ENCODE results near the gene ZNF763. TPM values are rescaled to one million over a fixed set of nuclear protein-coding genes. Genes with fewer than 3 reads are reported as not detected.
A peak's percentile ranks its signal among the peaks of the same experiment; 100 is the strongest.
"Not testable (repeated sequence)": the region's sequence is repeated elsewhere in the genome, so short reads cannot be mapped to it uniquely, and the experiment has no call there.

ZNF763 gene
- total RNA-seq, 1 experiment from 2014 or later = 0.84 TPM

DNA sequence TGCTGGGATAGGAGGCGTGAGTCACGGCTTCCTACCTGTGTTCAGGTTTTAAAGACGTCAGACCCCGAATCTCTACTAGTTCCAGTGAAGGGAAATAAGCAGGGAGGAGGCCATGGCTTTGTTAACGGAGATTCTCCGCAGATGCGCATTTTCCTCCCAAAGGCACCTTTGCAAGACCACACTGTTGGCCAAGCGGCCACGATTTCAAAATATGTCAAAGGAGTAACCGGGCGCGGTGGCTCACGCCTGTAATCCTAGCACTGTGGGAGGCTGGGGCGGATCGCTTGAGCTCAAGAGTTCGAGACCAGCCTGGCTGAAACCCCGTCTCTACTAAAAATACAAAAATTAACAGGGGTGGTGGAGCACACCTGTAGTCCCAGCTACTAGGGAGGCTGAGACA is 21.9 kb downstream of the ZNF763 start:
- Histone ChIP-seq H3K4me3 (ENCODE audit: low read depth, low read length) (no peak overlapping the region), H3K4me1 (no peaks in the 10 kb centered on the region), H3K27me3 (replicated peaks; ENCODE audit: control insufficient read depth, insufficient read depth, low read length) (no peaks in the 10 kb centered on the region), H3K9me3 (peaks cover 9% of the 10 kb centered on the region; the same call in 1 of the 2 replicates), H3K36me3 (ENCODE audit: control insufficient read depth, insufficient read depth, low read length) (no peaks in the 10 kb centered on the region)
- Mint-ChIP-seq H3K36me3 (ENCODE audit: insufficient read depth, unreplicated experiment) (no peaks in the 10 kb centered on the region), H3K4me3 (ENCODE audit: unreplicated experiment) (peak overlapping the region; percentile 91), H3K4me1 (ENCODE audit: low read depth, unreplicated experiment) (peaks cover 8% of the 10 kb centered on the region), H3K27me3 (ENCODE audit: insufficient read depth, unreplicated experiment) (no peaks in the 10 kb centered on the region), H3K27ac (ENCODE audit: unreplicated experiment) (no peak overlapping the region), H3K9me3 (ENCODE audit: unreplicated experiment) (no peaks in the 10 kb centered on the region)
- DNase-seq = no peak
- TF ChIP-seq, protein P1, sequence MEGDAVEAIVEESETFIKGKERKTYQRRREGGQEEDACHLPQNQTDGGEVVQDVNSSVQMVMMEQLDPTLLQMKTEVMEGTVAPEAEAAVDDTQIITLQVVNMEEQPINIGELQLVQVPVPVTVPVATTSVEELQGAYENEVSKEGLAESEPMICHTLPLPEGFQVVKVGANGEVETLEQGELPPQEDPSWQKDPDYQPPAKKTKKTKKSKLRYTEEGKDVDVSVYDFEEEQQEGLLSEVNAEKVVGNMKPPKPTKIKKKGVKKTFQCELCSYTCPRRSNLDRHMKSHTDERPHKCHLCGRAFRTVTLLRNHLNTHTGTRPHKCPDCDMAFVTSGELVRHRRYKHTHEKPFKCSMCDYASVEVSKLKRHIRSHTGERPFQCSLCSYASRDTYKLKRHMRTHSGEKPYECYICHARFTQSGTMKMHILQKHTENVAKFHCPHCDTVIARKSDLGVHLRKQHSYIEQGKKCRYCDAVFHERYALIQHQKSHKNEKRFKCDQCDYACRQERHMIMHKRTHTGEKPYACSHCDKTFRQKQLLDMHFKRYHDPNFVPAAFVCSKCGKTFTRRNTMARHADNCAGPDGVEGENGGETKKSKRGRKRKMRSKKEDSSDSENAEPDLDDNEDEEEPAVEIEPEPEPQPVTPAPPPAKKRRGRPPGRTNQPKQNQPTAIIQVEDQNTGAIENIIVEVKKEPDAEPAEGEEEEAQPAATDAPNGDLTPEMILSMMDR (IDR thresholded peaks at IDR 0.05; ENCODE audit: insufficient read depth in 1 of 2, low read depth in 1 of 2, low read length in 1 of 2, severe bottlenecking in 1 of 2, unreplicated experiment in 1 of 2) = no peak
- CTCF ChIA-PET = interaction anchor here (0.9 to 1.3 kb wide), 3 partner anchors 104 to 327 kb away, joined by 4 to 7 read pairs (median 6); no protein-coding TSS in a partner anchor
- intact Hi-C loops (cut with micrococcal nuclease; ENCODE audit: unreplicated experiment) = no loop called here
- POLR2A ChIA-PET = interaction anchor here (0.6 kb wide), 2 partner anchors 101 to 176 kb away, joined by 4 to 6 read pairs; partner anchors contain the start of gene ZNF136
- BruUV-seq (replicated peaks) = no TSS peak

DNA sequence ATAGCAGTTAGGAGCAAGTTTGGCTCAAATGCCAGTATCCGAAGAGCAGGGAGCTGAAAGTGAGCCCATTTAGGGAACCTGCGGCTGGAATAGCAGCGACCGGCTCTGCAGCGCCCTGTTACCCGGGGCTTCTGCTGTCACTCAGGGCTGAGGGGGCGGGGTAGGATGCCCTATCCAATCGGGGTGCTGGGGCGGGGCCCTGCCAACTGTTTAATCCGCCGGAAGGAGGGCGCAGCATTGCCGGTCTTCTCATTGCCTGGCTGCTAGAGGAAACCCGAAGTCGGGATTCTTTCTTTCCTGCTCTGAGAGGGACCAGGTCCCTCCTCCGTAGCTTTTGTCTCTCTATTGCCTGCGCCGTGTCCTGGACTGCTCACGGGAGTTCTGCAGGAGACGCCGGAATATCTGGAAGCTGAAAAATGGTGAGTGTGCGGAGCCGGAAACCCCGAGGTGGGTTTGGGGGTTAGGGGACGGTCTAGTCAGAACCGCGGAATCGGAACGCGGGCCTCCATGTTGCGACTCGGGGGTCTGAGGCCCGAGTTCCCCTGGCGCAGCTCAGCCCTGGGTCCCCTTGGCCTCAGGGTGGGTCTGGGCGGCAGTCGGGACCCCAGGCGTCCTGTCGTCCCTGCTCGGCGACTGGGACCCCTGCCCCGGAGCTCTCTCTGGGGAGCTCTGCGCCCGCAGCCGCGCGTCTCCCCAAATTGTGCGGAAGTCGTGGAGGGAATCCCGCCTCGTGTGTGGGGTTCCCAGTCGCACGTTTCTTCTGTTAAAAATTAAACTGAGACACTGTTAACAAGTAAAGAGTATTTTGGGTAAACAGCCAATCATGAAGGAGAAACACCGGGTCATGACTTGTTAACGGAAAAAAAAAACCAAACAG is 22.8 kb downstream of the ZNF763 start:
- DNase-seq = peak; percentile 81 to 92
- H3K4me3 ChIP-seq (ENCODE audit: low read depth, low read length) = peak overlapping the region; percentile 71
- no peaks in the 10 kb centered on the region for H3K4me1 ChIP-seq
- BruUV-seq (replicated peaks) = TSS peak; percentile 86
- H3K27me3 ChIP-seq (replicated peaks; ENCODE audit: control insufficient read depth, insufficient read depth, low read length) = no peaks in the 10 kb centered on the region
- 0 out of 2 replicates have a peak, but pooled peaks cover 4% of the 10 kb centered on the region for H3K9me3 ChIP-seq
- ChIA-PET CTCF (interaction anchor here (0.7 to 3.5 kb wide), 7 partner anchors 19 to 328 kb away, joined by 3 to 37 read pairs (median 6); partner anchors contain the start of gene ZNF700), POLR2A (interaction anchor here (0.6 kb wide), 2 partner anchors 102 to 175 kb away, joined by 4 to 6 read pairs; partner anchors contain the start of gene ZNF136)
- Mint-ChIP-seq H3K27ac (ENCODE audit: unreplicated experiment) (peak overlapping the region; percentile 65), H3K4me3 (ENCODE audit: unreplicated experiment) (peak overlapping the region; percentile 91), H3K9me3 (ENCODE audit: unreplicated experiment) (no peaks in the 10 kb centered on the region), H3K27me3 (ENCODE audit: insufficient read depth, unreplicated experiment) (no peaks in the 10 kb centered on the region), H3K36me3 (ENCODE audit: insufficient read depth, unreplicated experiment) (no peaks in the 10 kb centered on the region), H3K4me1 (ENCODE audit: low read depth, unreplicated experiment) (peaks cover 8% of the 10 kb centered on the region)
- intact Hi-C loops (cut with micrococcal nuclease; ENCODE audit: unreplicated experiment) = loop anchor here (1.0 to 2.0 kb wide), 3 partner anchors 64 to 189 kb away; partner anchors contain the start of genes ZNF20 and ZNF491
- H3K36me3 ChIP-seq (ENCODE audit: control insufficient read depth, insufficient read depth, low read length) = no peaks in the 10 kb centered on the region
- TF ChIP-seq, protein P1 (IDR thresholded peaks at IDR 0.05; ENCODE audit: insufficient read depth in 1 of 2, low read depth in 1 of 2, low read length in 1 of 2, severe bottlenecking in 1 of 2, unreplicated experiment in 1 of 2) = no peak

DNA sequence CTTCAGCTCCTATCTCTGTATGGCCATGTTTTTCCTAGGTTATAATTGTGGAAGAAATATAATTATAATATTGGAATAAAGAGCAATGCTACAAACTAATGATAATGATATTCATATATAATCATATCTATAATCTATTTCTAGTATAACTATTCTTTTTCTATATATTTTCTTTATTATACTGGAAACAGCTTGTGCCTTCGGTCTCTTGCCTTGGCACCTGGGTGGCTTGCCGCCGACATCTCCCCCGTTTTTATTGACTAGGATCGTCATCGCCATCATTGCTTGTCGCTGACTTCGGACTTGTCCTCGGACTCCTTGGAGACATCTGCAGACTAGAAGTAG is 24.2 kb downstream of the ZNF763 start:
- H3K4me3 ChIP-seq (ENCODE audit: low read depth, low read length) = no peak overlapping the region
- BruUV-seq (replicated peaks) = no TSS peak
- DNase-seq = no peak
- intact Hi-C loops (cut with micrococcal nuclease; ENCODE audit: unreplicated experiment) = loop anchor here (2.0 kb wide), 1 partner anchor 152 kb away; the partner anchor contains the start of gene ZNF20
- ChIA-PET CTCF (interaction anchor here (0.6 to 3.5 kb wide), 4 partner anchors 66 to 289 kb away, joined by 3 to 37 read pairs (median 16); partner anchors contain the start of gene ZNF700), POLR2A (interaction anchor here (0.6 kb wide), 1 partner anchor 190 kb away, joined by 3 read pairs; no protein-coding TSS in a partner anchor)
- no peaks in the 10 kb centered on the region for H3K27me3 Mint-ChIP-seq (ENCODE audit: insufficient read depth, unreplicated experiment)
- H3K27ac Mint-ChIP-seq (ENCODE audit: unreplicated experiment) = no peak overlapping the region
- H3K9me3 ChIP-seq = 0 out of 2 replicates have a peak, but pooled peaks cover 4% of the 10 kb centered on the region
- no peaks in the 10 kb centered on the region for H3K27me3 ChIP-seq (replicated peaks; ENCODE audit: control insufficient read depth, insufficient read depth, low read length)
- peaks cover 9% of the 10 kb centered on the region for H3K9me3 Mint-ChIP-seq (ENCODE audit: unreplicated experiment)
- no peak overlapping the region for H3K4me3 Mint-ChIP-seq (ENCODE audit: unreplicated experiment)
- H3K4me1 Mint-ChIP-seq (ENCODE audit: low read depth, unreplicated experiment) = peaks cover 8% of the 10 kb centered on the region
- TF ChIP-seq, protein P1 (IDR thresholded peaks at IDR 0.05; ENCODE audit: insufficient read depth in 1 of 2, low read depth in 1 of 2, low read length in 1 of 2, severe bottlenecking in 1 of 2, unreplicated experiment in 1 of 2) = no peak
- no peaks in the 10 kb centered on the region for H3K36me3 ChIP-seq (ENCODE audit: control insufficient read depth, insufficient read depth, low read length)
- no peaks in the 10 kb centered on the region for H3K36me3 Mint-ChIP-seq (ENCODE audit: insufficient read depth, unreplicated experiment)
- H3K4me1 ChIP-seq = no peaks in the 10 kb centered on the region

DNA sequence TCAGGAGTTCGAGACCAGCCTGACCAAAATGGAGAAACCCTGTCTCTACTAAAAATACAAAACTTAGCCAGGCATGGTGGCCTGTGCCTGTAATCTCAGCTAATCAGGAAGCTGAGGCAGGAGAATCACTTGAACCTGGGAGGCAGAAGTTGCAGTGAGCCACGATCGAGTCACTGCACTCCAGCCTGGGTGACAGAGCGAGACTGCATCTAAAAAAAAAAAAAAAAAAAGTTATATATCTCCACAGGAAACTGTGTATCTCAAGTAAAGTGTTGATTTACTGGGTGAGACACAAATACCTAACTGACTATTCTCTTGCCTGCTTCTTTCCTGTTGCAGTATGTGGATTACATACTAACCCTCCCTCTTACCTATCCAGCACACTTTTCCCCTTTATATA is 27.1 kb downstream of the ZNF763 start:
- H3K4me3 ChIP-seq (ENCODE audit: low read depth, low read length); H3K9me3 ChIP-seq; H3K27me3 ChIP-seq (replicated peaks; ENCODE audit: control insufficient read depth, insufficient read depth, low read length); BruUV-seq (replicated peaks); H3K36me3 Mint-ChIP-seq (ENCODE audit: insufficient read depth, unreplicated experiment); H3K27ac Mint-ChIP-seq (ENCODE audit: unreplicated experiment); H3K4me1 ChIP-seq; H3K4me1 Mint-ChIP-seq (ENCODE audit: low read depth, unreplicated experiment); DNase-seq; CTCF ChIA-PET; H3K27me3 Mint-ChIP-seq (ENCODE audit: insufficient read depth, unreplicated experiment); H3K4me3 Mint-ChIP-seq (ENCODE audit: unreplicated experiment); intact Hi-C loops (cut with micrococcal nuclease; ENCODE audit: unreplicated experiment); H3K36me3 ChIP-seq (ENCODE audit: control insufficient read depth, insufficient read depth, low read length); POLR2A ChIA-PET: not testable (repeated sequence)
- H3K9me3 Mint-ChIP-seq (ENCODE audit: unreplicated experiment) = peaks cover 12% of the 10 kb centered on the region
